ENCODE measurements around the gene HHIPL1.
A peak's percentile ranks its signal among the peaks of the same experiment; 100 is the strongest.

GRCh38 chr14:99628887-99629618 is 15.9 kb upstream of the HHIPL1 start:
- TF ChIP-seq CTCF (IDR thresholded peaks at IDR 0.05) (peak; percentile 92 to 95 (median 94)), EP300 (IDR thresholded peaks at IDR 0.05) (peak in 1 of 2 donors; percentile 8)

Measured in tibial nerve (tissue), 4 donors.